Measurements from ENCODE around the gene TUBGCP3. TPM values are rescaled to one million over a fixed set of nuclear protein-coding genes. Genes with fewer than 3 reads are reported as not detected.

Gene TUBGCP3
- total and polyA plus RNA-seq, 2 experiments from 2014 or later, result 12.5 to 12.9 TPM

DNA sequence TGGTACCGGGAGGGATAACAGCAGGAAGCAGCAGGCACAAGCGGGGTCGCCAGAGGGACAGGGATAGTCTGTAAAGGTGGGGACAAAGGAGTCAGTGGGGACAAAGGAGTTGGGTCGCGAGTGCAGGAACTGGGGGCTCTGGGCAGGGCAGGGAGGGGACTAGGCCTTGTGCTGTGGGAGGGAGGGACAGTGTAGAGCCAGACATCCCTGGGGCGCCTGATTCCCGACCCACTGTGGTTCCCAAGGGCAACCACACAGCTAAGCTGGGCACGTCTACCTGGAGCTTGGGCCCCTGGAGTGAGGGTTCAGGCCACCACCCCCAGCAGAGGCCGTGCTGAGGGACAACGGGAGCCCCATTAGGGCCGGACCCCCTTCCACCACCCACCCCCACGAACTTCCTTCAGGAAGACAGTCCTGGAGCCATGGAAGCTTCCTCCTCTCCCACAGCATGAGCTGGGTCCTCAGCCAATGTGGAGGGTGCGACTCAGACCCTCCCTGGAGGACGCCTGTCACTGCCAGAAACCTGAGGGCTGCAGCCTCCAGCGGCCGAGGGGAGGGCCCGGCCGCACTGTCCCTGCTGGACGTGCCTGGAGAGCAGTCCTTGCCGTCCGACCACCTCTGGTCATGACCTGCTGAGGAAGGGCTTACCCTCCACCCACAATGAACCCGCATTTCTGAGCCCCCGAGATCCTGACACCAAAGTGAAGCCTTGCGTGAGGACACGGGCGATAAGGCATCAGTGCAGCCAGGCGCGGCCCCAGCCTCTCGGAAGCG is 133.9 kb downstream of the TUBGCP3 start:
- TF ChIP-seq, protein P1, sequence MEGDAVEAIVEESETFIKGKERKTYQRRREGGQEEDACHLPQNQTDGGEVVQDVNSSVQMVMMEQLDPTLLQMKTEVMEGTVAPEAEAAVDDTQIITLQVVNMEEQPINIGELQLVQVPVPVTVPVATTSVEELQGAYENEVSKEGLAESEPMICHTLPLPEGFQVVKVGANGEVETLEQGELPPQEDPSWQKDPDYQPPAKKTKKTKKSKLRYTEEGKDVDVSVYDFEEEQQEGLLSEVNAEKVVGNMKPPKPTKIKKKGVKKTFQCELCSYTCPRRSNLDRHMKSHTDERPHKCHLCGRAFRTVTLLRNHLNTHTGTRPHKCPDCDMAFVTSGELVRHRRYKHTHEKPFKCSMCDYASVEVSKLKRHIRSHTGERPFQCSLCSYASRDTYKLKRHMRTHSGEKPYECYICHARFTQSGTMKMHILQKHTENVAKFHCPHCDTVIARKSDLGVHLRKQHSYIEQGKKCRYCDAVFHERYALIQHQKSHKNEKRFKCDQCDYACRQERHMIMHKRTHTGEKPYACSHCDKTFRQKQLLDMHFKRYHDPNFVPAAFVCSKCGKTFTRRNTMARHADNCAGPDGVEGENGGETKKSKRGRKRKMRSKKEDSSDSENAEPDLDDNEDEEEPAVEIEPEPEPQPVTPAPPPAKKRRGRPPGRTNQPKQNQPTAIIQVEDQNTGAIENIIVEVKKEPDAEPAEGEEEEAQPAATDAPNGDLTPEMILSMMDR (IDR thresholded peaks at IDR 0.05; ENCODE audit: low read depth, low read length), result no peak
- Histone ChIP-seq H3K4me3 (no peak overlapping the region), H3K27ac (no peak overlapping the region), H3K4me1 (ENCODE audit: low read depth) (no peaks in the 10 kb centered on the region), H3K27me3 (no peaks in the 10 kb centered on the region), H3K36me3 (no peaks in the 10 kb centered on the region), H3K9me3 (ENCODE audit: low read depth) (no peaks in the 10 kb centered on the region)
- DNase-seq (ENCODE audit: low read depth in 1 of 2, low spot score in 1 of 2), result no peak

DNA sequence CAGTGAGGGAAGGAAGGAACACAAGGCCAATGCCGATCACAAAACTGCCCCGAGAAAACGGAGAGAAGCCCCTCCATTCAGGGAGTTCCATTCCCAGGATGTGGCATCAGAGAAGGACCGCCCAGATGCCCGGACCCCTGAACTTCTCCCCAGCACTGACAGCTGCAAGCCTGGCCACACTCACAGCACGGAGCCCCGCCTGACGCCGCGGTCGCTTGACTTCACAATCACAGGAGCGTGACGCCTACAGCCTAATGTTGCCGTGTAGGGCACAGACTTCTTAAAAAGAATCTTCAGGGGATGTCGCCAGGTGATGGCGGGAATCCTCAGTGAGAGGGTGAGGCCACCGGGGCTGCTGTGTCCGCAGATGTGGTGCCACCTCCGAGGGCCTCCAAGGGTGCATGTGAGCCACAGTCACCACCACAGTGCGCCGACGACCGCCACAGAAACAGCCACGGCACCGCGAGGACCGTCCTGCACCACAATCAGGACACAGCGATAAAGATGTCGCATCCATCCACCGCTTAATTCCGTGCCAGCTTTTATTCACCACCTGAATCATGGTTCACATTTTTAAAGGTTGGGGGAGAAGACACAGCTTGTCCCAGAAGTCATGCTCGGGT is 134.6 kb downstream of the TUBGCP3 start:
- Histone ChIP-seq H3K27me3 (peaks cover 4% of the 10 kb centered on the region), H3K4me1 (ENCODE audit: low read depth) (no peaks in the 10 kb centered on the region), H3K36me3 (no peaks in the 10 kb centered on the region), H3K27ac (no peak overlapping the region), H3K9me3 (ENCODE audit: low read depth) (no peaks in the 10 kb centered on the region), H3K4me3 (no peak overlapping the region)
- DNase-seq (ENCODE audit: low read depth in 1 of 2, low spot score in 1 of 2), result no peak
- TF ChIP-seq, protein P1 (IDR thresholded peaks at IDR 0.05; ENCODE audit: low read depth, low read length), result no peak

DNA sequence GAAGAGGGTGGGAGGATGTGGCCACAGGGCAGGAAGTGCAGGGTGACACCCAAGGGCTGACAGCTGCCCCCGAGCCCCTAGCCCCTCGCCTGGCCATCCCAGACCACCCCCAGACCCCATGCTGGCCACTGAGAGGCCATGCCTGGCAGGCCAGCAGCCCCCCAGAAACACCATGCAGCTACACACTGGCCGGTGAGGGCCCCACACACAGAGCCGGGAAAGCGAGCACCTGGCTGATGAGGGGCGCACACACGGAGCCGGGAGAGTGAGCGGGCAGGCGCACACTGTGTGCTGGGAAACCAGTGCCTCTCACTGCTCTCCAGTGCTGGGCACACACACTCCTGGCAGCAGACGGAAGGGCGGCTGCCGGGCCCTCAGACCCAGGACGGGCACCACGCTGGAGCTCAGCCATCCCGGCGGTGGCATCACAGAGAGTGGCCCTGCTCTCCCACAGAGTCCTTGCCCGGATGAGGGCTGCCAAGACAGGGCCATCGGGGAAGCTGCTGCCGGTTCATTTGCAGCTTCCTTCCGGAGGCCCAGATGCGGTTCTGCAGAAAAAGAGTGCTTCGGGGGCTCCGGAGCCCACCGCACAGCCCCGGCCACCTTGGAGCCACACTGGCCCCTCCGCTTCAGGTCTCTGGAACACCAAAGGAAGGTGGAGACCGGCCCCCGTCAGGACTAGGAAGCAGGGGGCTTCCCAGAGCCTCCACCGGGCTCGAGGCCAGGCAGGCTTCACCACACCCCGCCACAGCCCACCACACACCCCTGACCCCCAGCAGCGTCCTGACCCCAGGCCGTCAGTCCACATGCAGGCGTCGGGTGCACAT is 135.4 kb downstream of the TUBGCP3 start:
- Histone ChIP-seq H3K4me3 (no peak overlapping the region), H3K4me1 (ENCODE audit: low read depth) (no peaks in the 10 kb centered on the region), H3K36me3 (no peaks in the 10 kb centered on the region), H3K27me3 (peaks cover 4% of the 10 kb centered on the region), H3K9me3 (ENCODE audit: low read depth) (no peaks in the 10 kb centered on the region), H3K27ac (no peak overlapping the region)
- TF ChIP-seq, protein P1 (IDR thresholded peaks at IDR 0.05; ENCODE audit: low read depth, low read length), result no peak
- no peak for DNase-seq (ENCODE audit: low read depth in 1 of 2, low spot score in 1 of 2)

DNA sequence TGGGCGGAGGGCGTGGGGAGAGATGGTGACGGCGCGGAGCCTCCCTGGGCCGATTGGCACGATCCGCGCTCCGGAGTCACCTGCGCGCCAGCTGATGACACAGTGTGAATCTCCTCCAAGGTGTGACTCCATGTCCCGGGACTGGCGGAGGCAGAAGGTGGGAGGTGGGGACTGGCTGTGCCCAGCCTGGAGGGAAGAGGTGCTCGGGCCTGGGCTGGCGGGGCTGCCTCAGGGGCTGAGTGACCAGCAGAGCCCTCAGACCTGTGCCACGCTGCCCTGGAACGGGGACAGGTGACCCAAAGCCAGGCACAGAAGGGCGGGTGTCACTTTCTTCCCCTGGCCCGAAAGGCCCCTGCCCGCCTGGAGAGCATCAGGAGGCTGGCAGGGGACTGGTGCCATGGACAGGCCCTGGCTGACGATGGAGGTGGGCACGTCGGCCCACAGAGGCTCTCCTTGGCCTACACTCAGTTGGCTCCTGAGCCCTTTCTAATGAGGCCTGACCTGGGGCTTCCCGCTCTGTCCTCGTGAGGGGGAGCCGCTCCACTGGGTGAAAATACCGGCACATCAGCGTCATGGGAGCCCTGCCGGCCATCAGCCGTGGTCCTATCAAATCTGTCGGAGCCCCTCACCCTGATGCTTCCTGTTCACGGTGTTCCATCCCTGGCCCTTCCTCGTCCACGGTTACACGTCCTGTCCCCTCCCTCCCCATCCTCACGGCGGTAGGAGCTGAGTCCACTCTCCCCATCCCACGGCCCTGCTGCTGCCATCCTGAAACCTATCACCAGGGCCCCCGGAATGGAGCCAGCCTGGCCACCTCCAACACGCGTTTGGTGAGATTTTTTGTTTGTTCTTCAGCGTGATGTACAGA is 136.2 kb downstream of the TUBGCP3 start:
- no peak overlapping the region for H3K4me3 ChIP-seq
- TF ChIP-seq, protein P1 (IDR thresholded peaks at IDR 0.05; ENCODE audit: low read depth, low read length), result no peak

DNA sequence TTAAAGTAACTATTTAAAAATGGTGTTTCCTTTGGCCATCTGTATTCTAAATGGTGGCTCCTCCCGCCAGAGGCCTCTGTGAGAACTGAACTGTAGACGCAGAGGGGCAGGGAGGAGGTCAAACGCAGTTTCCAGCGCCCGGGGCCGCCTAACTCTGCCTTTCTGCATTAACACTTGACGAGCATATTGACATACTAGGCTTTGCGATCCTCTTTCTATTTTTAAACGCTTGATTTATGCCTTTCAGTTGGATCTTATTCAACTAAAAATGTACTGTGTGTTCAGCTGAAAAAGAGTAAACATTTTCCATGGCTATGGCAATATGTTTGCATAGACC is 137.1 kb downstream of the TUBGCP3 start:
- H3K4me3 ChIP-seq, result no peak overlapping the region
- H3K4me1 ChIP-seq (ENCODE audit: low read depth), result no peaks in the 10 kb centered on the region
- H3K27me3 ChIP-seq, result peaks cover 17% of the 10 kb centered on the region
- DNase-seq (ENCODE audit: low read depth in 1 of 2, low spot score in 1 of 2), result no peak
- H3K36me3 ChIP-seq, result no peaks in the 10 kb centered on the region
- H3K9me3 ChIP-seq (ENCODE audit: low read depth), result no peaks in the 10 kb centered on the region
- H3K27ac ChIP-seq, result no peak overlapping the region
- TF ChIP-seq, protein P1 (IDR thresholded peaks at IDR 0.05; ENCODE audit: low read depth, low read length), result no peak

More for the DNA sequence above, 136.2 kb downstream of the TUBGCP3 start:
- peaks cover 9% of the 10 kb centered on the region for H3K27me3 ChIP-seq
- no peaks in the 10 kb centered on the region for H3K36me3 ChIP-seq
- no peaks in the 10 kb centered on the region for H3K9me3 ChIP-seq (ENCODE audit: low read depth)
- no peak overlapping the region for H3K27ac ChIP-seq
- no peaks in the 10 kb centered on the region for H3K4me1 ChIP-seq (ENCODE audit: low read depth)
- DNase-seq (ENCODE audit: low read depth in 1 of 2, low spot score in 1 of 2), result no peak

Measured in cardiac muscle cell (in vitro differentiated cells and primary cell).